ENCODE measurements around the gene OR8J3. TPM values are rescaled to one million over a fixed set of nuclear protein-coding genes. Genes with fewer than 3 reads are reported as not detected.

The OR8J3 gene
- not detected for total RNA-seq

DNA sequence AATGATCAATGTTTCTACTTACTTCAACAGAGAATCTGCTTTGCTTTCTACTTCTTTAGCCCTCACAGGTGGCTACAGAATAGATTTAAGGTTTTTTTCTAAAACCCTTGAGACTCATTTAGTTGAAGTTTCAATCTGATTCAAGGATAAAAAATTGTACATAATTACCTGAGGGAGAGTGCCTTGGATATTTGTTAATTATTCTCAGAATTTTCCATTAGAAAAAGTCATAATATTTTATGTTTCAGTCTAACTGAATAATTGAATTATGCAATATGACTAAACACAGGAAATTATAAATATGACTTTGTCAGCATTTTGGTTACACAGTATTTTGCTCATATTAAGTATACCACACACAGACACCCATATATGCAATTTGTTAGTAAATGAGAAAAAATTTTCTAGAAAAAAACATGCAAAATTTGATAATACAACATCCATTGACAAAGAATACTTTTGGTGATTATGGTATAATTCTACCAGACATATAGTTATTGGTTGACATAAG lies at the start of gene OR8J3:
Gene OR8J3, minus strand, starts transcription at position 51 of the 511 bp plus-strand sequence. CDS start 2,483 bp downstream, outside the sequence.
- intact Hi-C loops (cut with DNase I; ENCODE audit: low total_unique reads) (no loop called here), in situ Hi-C loops (cut with MboI; ENCODE audit: low sequenced_read_pairs in 4 of 4) (no loop called here)
- H3K27ac ChIP-seq = no peak within 1 kb of the TSS
- DNase-seq = no peak
- no peaks in the 10 kb centered on the region for H3K9me3 ChIP-seq
- no peak within 1 kb of the TSS for H3K4me3 ChIP-seq
- H3K4me1 ChIP-seq = no peaks in the 10 kb centered on the region
- TF ChIP-seq, protein P1, sequence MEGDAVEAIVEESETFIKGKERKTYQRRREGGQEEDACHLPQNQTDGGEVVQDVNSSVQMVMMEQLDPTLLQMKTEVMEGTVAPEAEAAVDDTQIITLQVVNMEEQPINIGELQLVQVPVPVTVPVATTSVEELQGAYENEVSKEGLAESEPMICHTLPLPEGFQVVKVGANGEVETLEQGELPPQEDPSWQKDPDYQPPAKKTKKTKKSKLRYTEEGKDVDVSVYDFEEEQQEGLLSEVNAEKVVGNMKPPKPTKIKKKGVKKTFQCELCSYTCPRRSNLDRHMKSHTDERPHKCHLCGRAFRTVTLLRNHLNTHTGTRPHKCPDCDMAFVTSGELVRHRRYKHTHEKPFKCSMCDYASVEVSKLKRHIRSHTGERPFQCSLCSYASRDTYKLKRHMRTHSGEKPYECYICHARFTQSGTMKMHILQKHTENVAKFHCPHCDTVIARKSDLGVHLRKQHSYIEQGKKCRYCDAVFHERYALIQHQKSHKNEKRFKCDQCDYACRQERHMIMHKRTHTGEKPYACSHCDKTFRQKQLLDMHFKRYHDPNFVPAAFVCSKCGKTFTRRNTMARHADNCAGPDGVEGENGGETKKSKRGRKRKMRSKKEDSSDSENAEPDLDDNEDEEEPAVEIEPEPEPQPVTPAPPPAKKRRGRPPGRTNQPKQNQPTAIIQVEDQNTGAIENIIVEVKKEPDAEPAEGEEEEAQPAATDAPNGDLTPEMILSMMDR (IDR thresholded peaks at IDR 0.05 in 4 of 5, conservative IDR thresholded peaks at IDR 0.05 in 1 of 5) = no peak
- no peak for TF ChIP-seq POLR2A (IDR thresholded peaks at IDR 0.05)
- no peaks in the 10 kb centered on the region for H3K36me3 ChIP-seq
- ATAC-seq = no peak
- H3K27me3 ChIP-seq = no peaks in the 10 kb centered on the region

DNA sequence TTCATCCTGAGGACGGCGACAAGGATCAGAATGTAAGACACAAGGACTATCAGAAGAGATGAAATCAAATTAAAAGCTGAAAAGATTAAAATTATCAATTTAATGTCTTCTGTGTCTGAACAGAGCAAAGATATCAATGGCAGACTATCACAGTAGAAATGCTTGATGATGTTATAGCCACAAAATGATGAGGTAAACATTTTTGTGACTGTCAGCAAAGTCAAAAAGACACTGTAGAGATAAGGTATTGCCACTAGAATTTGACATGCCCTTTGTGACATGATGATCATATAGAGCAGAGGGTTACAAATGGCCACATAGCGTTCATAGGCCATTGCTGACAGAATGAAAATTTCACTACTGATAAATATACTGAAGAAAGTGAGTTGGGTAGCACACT lies 48.6 kb upstream of the OR8J3 start:
- DNase-seq (no peak), ATAC-seq (no peak)
- no peaks in the 10 kb centered on the region for H3K9me3 ChIP-seq
- no peaks in the 10 kb centered on the region for H3K27me3 ChIP-seq
- intact Hi-C loops (cut with DNase I; ENCODE audit: low total_unique reads) = no loop called here
- no peak overlapping the region for H3K27ac ChIP-seq
- H3K4me1 ChIP-seq = no peaks in the 10 kb centered on the region
- no peak for TF ChIP-seq POLR2A (IDR thresholded peaks at IDR 0.05)
- in situ Hi-C loops (cut with MboI; ENCODE audit: low sequenced_read_pairs in 4 of 4) = no loop called here
- no peak overlapping the region for H3K4me3 ChIP-seq
- H3K36me3 ChIP-seq = no peaks in the 10 kb centered on the region

DNA sequence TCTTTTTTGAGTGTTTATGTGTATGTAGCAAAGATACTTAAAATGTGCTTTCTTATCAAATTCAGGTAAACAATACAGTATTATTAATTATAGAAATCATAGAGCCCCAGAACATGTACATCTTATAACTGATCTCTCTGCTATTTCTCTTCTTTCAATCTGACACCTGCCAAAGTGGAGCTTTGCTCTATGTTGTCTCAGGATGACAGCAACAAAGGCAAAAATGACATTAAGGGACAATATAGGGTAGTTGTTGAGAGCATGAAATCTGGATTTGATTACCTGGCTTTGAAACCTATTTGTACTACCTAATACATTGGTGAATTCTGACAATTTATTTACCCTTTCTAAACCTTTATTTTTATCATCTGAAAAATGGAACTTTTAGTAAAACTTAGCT lies 43.5 kb upstream of the OR8J3 start:
- no peaks in the 10 kb centered on the region for H3K27me3 ChIP-seq
- intact Hi-C loops (cut with DNase I; ENCODE audit: low total_unique reads) = no loop called here
- no peak for ATAC-seq
- TF ChIP-seq POLR2A (IDR thresholded peaks at IDR 0.05) = no peak
- TF ChIP-seq, protein P1 (IDR thresholded peaks at IDR 0.05 in 4 of 5, conservative IDR thresholded peaks at IDR 0.05 in 1 of 5) = no peak
- H3K4me1 ChIP-seq = no peaks in the 10 kb centered on the region
- H3K4me3 ChIP-seq = no peak overlapping the region
- in situ Hi-C loops (cut with MboI; ENCODE audit: low sequenced_read_pairs in 4 of 4) = no loop called here
- H3K27ac ChIP-seq = no peak overlapping the region
- no peaks in the 10 kb centered on the region for H3K36me3 ChIP-seq
- no peaks in the 10 kb centered on the region for H3K9me3 ChIP-seq
- DNase-seq = no peak

DNA sequence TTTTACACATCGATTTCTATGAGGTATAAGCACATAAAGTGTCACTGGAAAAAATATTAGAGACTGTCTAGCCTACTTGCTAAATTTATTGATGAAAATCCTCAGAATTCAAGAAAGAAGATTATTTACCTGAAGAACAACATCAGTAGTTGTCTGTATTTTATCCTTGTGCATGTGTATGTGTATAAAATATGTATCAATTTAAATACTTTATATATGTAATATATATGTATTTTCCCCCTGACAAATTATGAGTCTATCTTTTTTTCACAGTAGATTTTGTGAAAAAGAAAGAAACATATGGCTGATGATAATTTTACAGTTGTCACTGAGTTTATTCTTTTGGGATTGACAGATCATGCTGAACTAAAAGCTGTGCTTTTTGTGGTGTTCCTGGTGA lies 36.3 kb upstream of the OR8J3 start, which contains the start of gene OR5J2:
Gene OR5J2, plus strand, starts transcription at position 301 of the 400 bp plus-strand sequence. Its CDS starts 0 bp downstream, at position 301.
- Histone ChIP-seq H3K27ac (no peak within 1 kb of the TSS), H3K4me3 (no peak within 1 kb of the TSS), H3K27me3 (no peaks in the 10 kb centered on the region), H3K36me3 (no peaks in the 10 kb centered on the region), H3K4me1 (no peaks in the 10 kb centered on the region), H3K9me3 (no peaks in the 10 kb centered on the region)
- ATAC-seq = no peak
- in situ Hi-C loops (cut with MboI; ENCODE audit: low sequenced_read_pairs in 4 of 4) = no loop called here
- intact Hi-C loops (cut with DNase I; ENCODE audit: low total_unique reads) = no loop called here
- no peak for TF ChIP-seq POLR2A (IDR thresholded peaks at IDR 0.05)
- TF ChIP-seq, protein P1 (IDR thresholded peaks at IDR 0.05 in 4 of 5, conservative IDR thresholded peaks at IDR 0.05 in 1 of 5) = no peak
- no peak for DNase-seq

DNA sequence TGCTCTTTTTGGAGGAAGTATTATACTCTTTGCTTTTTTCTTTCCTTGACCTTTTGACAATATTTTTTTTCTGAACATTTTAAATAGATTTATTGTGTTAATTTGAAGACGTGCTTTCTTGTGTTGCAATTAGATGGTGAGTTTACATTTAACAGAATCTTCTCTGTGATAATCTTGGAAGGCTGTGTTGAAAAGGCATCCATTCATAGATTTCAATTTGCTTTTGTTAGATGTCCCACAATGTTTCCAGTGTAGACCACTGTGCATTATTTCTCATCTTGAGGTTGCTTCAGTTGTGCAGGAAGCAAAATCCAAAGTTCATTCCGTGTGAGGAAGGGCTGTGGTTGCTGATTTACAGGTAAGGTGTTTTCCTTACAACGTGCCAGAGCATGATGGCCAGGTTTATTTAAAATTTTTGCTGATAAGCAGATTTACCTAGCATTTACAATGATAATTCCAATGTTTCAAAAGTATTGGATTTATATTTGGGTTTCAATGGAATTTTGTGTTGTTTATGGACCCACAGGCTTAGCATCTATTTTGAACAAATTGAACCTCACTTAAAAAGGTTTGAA lies 32.3 kb upstream of the OR8J3 start:
- Histone ChIP-seq H3K4me3 (no peak overlapping the region), H3K4me1 (no peaks in the 10 kb centered on the region), H3K27me3 (no peaks in the 10 kb centered on the region), H3K27ac (no peak overlapping the region), H3K36me3 (no peaks in the 10 kb centered on the region), H3K9me3 (no peaks in the 10 kb centered on the region)
- DNase-seq (no peak), ATAC-seq (no peak)
- no peak for TF ChIP-seq POLR2A (IDR thresholded peaks at IDR 0.05)
- TF ChIP-seq, protein P1 (IDR thresholded peaks at IDR 0.05 in 4 of 5, conservative IDR thresholded peaks at IDR 0.05 in 1 of 5) = no peak
- in situ Hi-C loops (cut with MboI; ENCODE audit: low sequenced_read_pairs in 4 of 4) = no loop called here
- intact Hi-C loops (cut with DNase I; ENCODE audit: low total_unique reads) = no loop called here

Measured in gastrocnemius medialis (tissue), 4 donors.